ENCODE measurements around the gene PLXNC1. TPM values are rescaled to one million over a fixed set of nuclear protein-coding genes. Genes with fewer than 3 reads are reported as not detected.

Gene PLXNC1
- total RNA-seq, 1 donor from 2014 or later, result 1.8 TPM

DNA sequence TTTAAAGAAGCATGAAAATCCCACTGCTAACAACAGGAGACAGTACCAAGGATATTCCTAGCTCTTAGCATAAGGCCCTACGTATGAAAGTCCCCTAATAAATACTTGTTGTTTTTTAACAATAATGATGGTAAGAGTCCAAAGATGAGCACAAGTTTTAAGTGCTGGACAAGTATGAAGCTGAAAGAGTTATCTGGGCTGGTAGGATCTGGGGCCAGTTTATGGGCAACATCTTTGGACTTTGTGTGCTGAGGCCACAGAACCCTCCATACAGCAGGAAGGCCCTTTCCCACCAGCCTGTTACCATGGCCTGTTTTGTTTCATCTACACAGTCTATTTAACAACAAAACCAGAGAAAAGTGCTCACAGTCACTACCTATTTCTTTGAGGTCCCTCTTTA lies 12.5 kb upstream of the PLXNC1 start:
- TF ChIP-seq, protein P1, sequence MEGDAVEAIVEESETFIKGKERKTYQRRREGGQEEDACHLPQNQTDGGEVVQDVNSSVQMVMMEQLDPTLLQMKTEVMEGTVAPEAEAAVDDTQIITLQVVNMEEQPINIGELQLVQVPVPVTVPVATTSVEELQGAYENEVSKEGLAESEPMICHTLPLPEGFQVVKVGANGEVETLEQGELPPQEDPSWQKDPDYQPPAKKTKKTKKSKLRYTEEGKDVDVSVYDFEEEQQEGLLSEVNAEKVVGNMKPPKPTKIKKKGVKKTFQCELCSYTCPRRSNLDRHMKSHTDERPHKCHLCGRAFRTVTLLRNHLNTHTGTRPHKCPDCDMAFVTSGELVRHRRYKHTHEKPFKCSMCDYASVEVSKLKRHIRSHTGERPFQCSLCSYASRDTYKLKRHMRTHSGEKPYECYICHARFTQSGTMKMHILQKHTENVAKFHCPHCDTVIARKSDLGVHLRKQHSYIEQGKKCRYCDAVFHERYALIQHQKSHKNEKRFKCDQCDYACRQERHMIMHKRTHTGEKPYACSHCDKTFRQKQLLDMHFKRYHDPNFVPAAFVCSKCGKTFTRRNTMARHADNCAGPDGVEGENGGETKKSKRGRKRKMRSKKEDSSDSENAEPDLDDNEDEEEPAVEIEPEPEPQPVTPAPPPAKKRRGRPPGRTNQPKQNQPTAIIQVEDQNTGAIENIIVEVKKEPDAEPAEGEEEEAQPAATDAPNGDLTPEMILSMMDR (IDR thresholded peaks at IDR 0.05), result no peak
- no peaks in the 10 kb centered on the region for H3K36me3 ChIP-seq
- DNase-seq (ENCODE audit: low spot score in 2 of 2), result no peak
- H3K27me3 ChIP-seq, result no peaks in the 10 kb centered on the region
- H3K4me3 ChIP-seq, result no peak overlapping the region
- H3K9me3 ChIP-seq, result no peaks in the 10 kb centered on the region
- H3K4me1 ChIP-seq, result no peaks in the 10 kb centered on the region
- intact Hi-C loops (cut with DNase I), result loop anchor here (2.0 kb wide), 1 partner anchor 397 kb away; no protein-coding TSS in a partner anchor
- no peak overlapping the region for H3K27ac ChIP-seq

DNA sequence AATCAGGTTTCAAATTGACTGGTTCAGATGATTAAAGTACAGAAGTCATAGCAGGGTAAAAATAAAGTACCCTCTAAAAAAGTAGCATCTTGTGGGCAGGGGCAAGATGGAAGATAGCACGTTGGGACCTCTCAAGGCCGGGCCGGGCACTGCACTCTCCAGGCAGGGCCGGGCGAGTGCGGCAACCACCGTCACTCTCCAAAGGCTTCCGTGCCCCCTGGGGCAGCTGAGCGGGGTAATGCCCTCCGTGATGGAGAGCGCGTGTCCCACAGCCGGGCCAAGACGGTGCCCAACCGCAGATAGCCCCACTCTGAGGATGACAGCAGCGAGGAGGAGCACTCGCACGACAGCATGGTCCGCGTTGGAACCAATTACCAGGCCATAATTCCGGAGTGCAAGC lies 8.6 kb upstream of the PLXNC1 start:
- intact Hi-C loops (cut with DNase I), result no loop called here
- DNase-seq (ENCODE audit: low spot score in 2 of 2), result no peak
- Histone ChIP-seq H3K4me1 (no peaks in the 10 kb centered on the region), H3K36me3 (no peaks in the 10 kb centered on the region), H3K9me3 (no peaks in the 10 kb centered on the region), H3K27ac (no peak overlapping the region), H3K27me3 (no peaks in the 10 kb centered on the region), H3K4me3 (no peak overlapping the region)
- TF ChIP-seq, protein P1 (IDR thresholded peaks at IDR 0.05), result no peak

DNA sequence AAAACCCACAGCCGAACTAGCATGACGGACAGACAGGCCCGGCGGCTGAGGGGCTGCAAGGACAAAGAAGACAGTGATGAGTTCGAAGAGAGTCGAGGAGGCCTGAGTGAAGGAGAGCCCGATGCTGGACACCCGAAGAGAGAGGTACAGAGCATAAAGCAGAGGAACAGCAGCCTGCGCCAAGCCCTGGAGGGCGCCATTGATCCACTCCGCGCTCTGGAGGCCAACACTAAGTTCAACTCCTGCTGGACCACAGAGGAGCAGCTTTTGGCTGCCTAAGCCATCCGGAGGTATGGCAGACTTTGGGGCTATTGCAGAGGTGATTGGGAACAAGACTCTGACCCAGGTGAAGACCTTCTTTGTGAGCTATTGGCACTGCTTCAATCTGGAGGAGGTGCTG lies 7.8 kb upstream of the PLXNC1 start:
- no peak overlapping the region for H3K27ac ChIP-seq
- H3K27me3 ChIP-seq, result no peaks in the 10 kb centered on the region
- H3K9me3 ChIP-seq, result no peaks in the 10 kb centered on the region
- TF ChIP-seq, protein P1 (IDR thresholded peaks at IDR 0.05), result no peak
- no peak overlapping the region for H3K4me3 ChIP-seq
- intact Hi-C loops (cut with DNase I), result no loop called here
- DNase-seq (ENCODE audit: low spot score in 2 of 2), result no peak
- no peaks in the 10 kb centered on the region for H3K36me3 ChIP-seq
- H3K4me1 ChIP-seq, result no peaks in the 10 kb centered on the region

DNA sequence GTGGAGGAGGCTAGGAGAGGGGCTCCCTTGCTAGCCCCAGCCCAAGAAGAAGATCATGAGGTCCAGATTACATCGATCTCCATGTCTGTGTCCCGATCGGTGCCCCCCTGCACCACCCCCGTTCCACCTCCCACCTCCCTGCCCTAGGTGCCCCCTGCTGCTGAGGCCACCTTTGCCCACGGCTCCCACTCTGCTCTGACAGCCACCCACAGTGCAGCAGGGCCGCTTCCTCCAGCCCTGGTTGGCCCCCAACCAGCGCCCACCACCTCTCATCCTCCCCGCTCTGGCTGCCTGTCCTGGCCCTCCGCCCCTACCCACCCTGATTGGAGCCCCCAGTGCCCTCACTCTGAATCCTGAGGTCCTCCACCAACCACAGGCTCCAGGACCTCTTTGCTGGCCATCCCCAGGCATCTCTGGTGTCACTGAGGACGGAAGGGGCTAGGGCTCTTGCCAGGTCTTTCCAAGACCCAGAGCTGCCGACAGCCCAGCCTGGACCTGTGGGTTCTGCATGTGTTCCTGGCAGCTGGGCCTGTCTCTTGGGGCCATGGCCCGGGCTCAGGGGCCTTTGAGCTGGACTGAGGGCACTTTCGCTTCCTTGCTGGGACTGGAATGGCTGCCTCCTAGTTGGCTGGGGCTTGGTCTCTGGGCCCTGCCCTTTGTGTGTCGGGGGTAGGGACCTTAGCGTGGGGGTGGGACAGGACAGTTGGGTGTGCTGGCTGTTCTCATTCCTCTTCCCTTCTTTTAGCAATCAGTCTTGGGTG lies 7.2 kb upstream of the PLXNC1 start:
- TF ChIP-seq, protein P1 (IDR thresholded peaks at IDR 0.05), result no peak
- H3K36me3 ChIP-seq, result no peaks in the 10 kb centered on the region
- no peaks in the 10 kb centered on the region for H3K9me3 ChIP-seq
- no peak overlapping the region for H3K27ac ChIP-seq
- intact Hi-C loops (cut with DNase I), result no loop called here
- no peak for DNase-seq (ENCODE audit: low spot score in 2 of 2)
- no peak overlapping the region for H3K4me3 ChIP-seq
- H3K4me1 ChIP-seq, result no peaks in the 10 kb centered on the region
- H3K27me3 ChIP-seq, result no peaks in the 10 kb centered on the region

DNA sequence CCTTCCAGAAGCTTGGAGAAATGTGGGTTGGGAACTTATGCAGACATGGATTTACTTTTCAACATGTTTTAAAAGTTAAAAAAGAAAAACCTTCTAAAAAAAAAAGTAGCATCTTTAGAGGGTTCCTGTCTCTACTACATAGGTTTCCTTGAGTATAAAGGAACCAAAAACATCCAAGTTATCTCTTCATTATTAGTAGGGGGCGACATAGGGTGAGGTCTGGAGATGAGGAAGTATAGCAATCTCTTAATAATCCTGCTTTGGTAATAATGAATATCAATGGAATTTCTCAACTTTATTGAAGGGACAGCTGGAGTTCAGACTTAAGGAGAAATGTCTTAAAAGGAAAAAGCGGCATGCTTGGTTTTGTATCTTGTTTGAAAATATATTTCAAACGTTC lies 6.5 kb upstream of the PLXNC1 start:
- Histone ChIP-seq H3K4me3 (no peak overlapping the region), H3K9me3 (no peaks in the 10 kb centered on the region), H3K4me1 (no peaks in the 10 kb centered on the region), H3K27me3 (no peaks in the 10 kb centered on the region), H3K27ac (no peak overlapping the region), H3K36me3 (no peaks in the 10 kb centered on the region)
- intact Hi-C loops (cut with DNase I), result no loop called here
- TF ChIP-seq, protein P1 (IDR thresholded peaks at IDR 0.05), result no peak
- no peak for DNase-seq (ENCODE audit: low spot score in 2 of 2)
